HepG2 (cell line): ENCODE data around the gene GLIS2. TPM values are rescaled to one million over a fixed set of nuclear protein-coding genes. Genes with fewer than 3 reads are reported as not detected.
A peak's percentile ranks its signal among the peaks of the same experiment; 100 is the strongest.

ENCODE experiments used
- ASH2L ChIP-seq: fragments of 300-600, 200-600 bp; sonication (generic); IDR thresholded peaks from 2 replicates; pipeline ENCODE4 v1.7.0; 2017; ENCODE audit warnings: low read depth, mild to moderate bottlenecking, moderate library complexity, mixed read lengths, low read length; ENCODE audit not compliant: insufficient read length
- CSRNP1 ChIP-seq: sonication (generic); formaldehyde crosslinking; IDR thresholded peaks from 2 replicates; pipeline ENCODE4 v1.8.1; 2023; ENCODE audit warnings: mild to moderate bottlenecking, missing genetic modification reagents
- DDIT3 ChIP-seq: sonication (generic); formaldehyde crosslinking; IDR thresholded peaks from 2 replicates; pipeline ENCODE4 v1.4.0; 2020; ENCODE audit warnings: mild to moderate bottlenecking, missing genetic modification reagents
- DR1 ChIP-seq: sonication (generic); formaldehyde crosslinking; IDR thresholded peaks from 2 replicates; pipeline ENCODE4 v1.8.0; 2021; ENCODE audit warnings: mild to moderate bottlenecking, missing genetic modification reagents, inconsistent platforms
- MEIS2 ChIP-seq: sonication (generic); formaldehyde crosslinking; IDR thresholded peaks from 2 replicates; pipeline ENCODE4 v1.9.0; 2021; ENCODE audit warnings: mild to moderate bottlenecking, missing genetic modification reagents
- MIXL1 ChIP-seq: IDR thresholded peaks from 2 replicates; pipeline ENCODE4 v1.6.1; 2016
- NPAS2 ChIP-seq: sonication (generic); formaldehyde crosslinking; IDR thresholded peaks from 2 replicates; pipeline ENCODE4 v1.8.0; 2022; ENCODE audit warnings: mild to moderate bottlenecking, missing genetic modification reagents, borderline replicate concordance
- RFXAP ChIP-seq: sonication (generic); formaldehyde crosslinking; IDR thresholded peaks from 2 replicates; pipeline ENCODE4 v1.4.0; 2020; ENCODE audit warnings: missing genetic modification reagents, borderline replicate concordance
- RXRA ChIP-seq: sonication (generic); formaldehyde crosslinking; IDR thresholded peaks from 2 replicates; pipeline ENCODE4 v1.5.1; 2020; ENCODE audit warnings: missing genetic modification reagents
- XRCC5 ChIP-seq: fragments of 200-400 bp; formaldehyde crosslinking; optimal IDR thresholded peaks from 2 replicates; pipeline ENCODE3; 2017; ENCODE audit warnings: mild to moderate bottlenecking, low read length
- ZNF138 ChIP-seq: sonication (generic); formaldehyde crosslinking; IDR thresholded peaks from 2 replicates; pipeline ENCODE4 v1.5.0; 2020; ENCODE audit warnings: mild to moderate bottlenecking, low read depth, missing genetic modification reagents
- ZNF263 ChIP-seq: sonication (generic); formaldehyde crosslinking; IDR thresholded peaks from 2 replicates; pipeline ENCODE4 v1.4.0; 2020; ENCODE audit warnings: missing genetic modification reagents
- ZNF619 ChIP-seq: sonication (generic); formaldehyde crosslinking; IDR thresholded peaks from 2 replicates; pipeline ENCODE4 v1.4.0; 2020; ENCODE audit warnings: mild to moderate bottlenecking, missing genetic modification reagents
- ZNF770 ChIP-seq: sonication (generic); formaldehyde crosslinking; IDR thresholded peaks from 2 replicates; pipeline ENCODE4 v1.5.0; 2020; ENCODE audit warnings: mild to moderate bottlenecking, missing genetic modification reagents
- ZNF83 ChIP-seq: sonication (generic); formaldehyde crosslinking; IDR thresholded peaks from 2 replicates; pipeline ENCODE4 v1.4.0; 2020; ENCODE audit warnings: missing genetic modification reagents, mild to moderate bottlenecking, borderline replicate concordance
- ZSCAN29 ChIP-seq: sonication (generic); formaldehyde crosslinking; conservative IDR thresholded peaks from 2 replicates; pipeline ENCODE4 v1.4.0; 2020; ENCODE audit warnings: mild to moderate bottlenecking, missing genetic modification reagents
- polyA plus RNA-seq, 8 experiments: library from polyadenylated mRNA; depleted of rRNA in 3 of 8; stranded (reverse) in 7 of 8; unstranded in 1 of 8; fragments of >200 nt; fragmentation: Illumina TruSeq in 4 of 8; extraction: Trizol in 4 of 8; gene quantifications; 2 replicates each; pipeline versions ENCODE4 v1.2.1 to v1.2.3, GENCODE V29; 2011 to 2016; ENCODE audit warnings: low read depth in 4 of 8, missing spikeins in 1 of 8, mixed read lengths in 1 of 8; ENCODE audit not compliant: insufficient read depth in 1 of 8
- total RNA-seq, 5 experiments: library from RNA; depleted of rRNA; stranded (reverse); fragments of >200 nt; fragmentation: Illumina TruSeq; extraction: Trizol; gene quantifications; 2 replicates each; pipeline ENCODE4 v1.2.3, GENCODE V29; 2016; ENCODE audit warnings: low read depth in 1 of 5
- TF ChIP-seq, protein P1 (sequence below): sonication (generic); formaldehyde crosslinking; IDR thresholded peaks from 2 replicates; pipeline ENCODE4 v1.4.0; 2020; ENCODE audit warnings: missing genetic modification reagents, low read depth, mild to moderate bottlenecking, borderline replicate concordance
- TF ChIP-seq, protein P2 (sequence below): sonication (generic); formaldehyde crosslinking; IDR thresholded peaks from 2 replicates; pipeline ENCODE4 v1.8.0; 2022; ENCODE audit warnings: missing genetic modification reagents, low read depth, mild to moderate bottlenecking, borderline replicate concordance
- TF ChIP-seq, protein P3 (sequence below): sonication (generic); formaldehyde crosslinking; conservative IDR thresholded peaks from 2 replicates; pipeline ENCODE4 v1.8.0; 2022; ENCODE audit warnings: mild to moderate bottlenecking, moderate library complexity, missing genetic modification reagents

The GLIS2 gene
- total and polyA plus RNA-seq, 2 of the 13 experiments (the other 11 are each of a cell fraction or from before 2014, with no cell fraction given) = 0.28 to 0.29 TPM

DNA sequence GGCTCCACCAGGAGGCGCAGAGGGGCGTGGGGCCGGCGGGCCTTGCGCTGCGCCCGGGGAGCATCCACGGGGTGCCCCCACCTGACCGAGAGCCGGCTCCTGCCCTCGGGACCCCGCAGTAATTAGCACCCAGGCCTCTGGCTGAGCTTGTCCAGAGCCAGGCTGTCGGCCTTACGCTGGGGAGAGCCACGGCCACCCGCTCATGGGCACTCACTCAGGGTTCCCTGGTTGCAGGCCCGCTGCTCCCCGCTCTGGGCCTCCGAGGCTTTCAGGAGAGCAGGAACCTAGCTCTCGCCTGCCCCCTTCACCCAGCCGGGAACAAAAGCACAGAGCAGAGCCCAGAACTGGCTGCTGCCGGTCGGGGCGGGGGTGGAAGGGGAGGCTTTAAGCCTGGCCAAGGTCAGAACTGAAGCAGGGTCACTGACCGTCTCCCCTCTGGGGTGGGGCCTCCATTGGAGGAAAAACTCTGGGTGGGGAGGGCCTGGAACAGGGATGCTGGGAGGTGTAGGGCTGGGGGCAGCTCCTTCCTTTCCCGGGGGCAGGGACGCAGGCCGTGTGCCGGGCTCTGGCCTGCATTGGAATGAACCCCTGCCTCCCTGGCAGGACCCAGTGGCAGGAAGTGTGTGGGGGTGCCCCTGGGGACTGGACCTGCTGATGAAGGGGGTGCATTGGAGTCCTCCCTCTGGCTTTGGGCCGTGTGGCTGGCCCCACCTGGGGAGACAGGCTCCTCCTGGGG is 12.3 kb downstream of the GLIS2 start (continued):
- no peak for TF ChIP-seq MEIS2
- TF ChIP-seq ZNF138 (CRISPR knock-in tag) = no peak
- no peak for TF ChIP-seq NPAS2
- TF ChIP-seq, protein P1, sequence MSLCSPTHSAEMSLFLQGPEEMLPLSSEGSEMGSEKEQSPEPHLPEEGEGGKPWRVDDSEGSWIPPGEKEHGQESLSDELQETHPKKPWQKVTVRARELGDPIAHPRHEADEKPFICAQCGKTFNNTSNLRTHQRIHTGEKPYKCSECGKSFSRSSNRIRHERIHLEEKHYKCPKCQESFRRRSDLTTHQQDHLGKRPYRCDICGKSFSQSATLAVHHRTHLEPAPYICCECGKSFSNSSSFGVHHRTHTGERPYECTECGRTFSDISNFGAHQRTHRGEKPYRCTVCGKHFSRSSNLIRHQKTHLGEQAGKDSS = peak; percentile 71; the same call in 1 of the 2 replicates
- peak; percentile 64 for TF ChIP-seq ZNF770
- peak; percentile 39; the same call in 1 of the 2 replicates for TF ChIP-seq CSRNP1 (CRISPR knock-in tag)
- TF ChIP-seq DDIT3 (CRISPR knock-in tag) = no peak
- peak; percentile 93 for TF ChIP-seq RXRA (CRISPR knock-in tag)
- peak; percentile 39 for TF ChIP-seq ASH2L
- TF ChIP-seq ZNF83 (CRISPR knock-in tag) = peak; percentile 56; the same call in 1 of the 2 replicates
- TF ChIP-seq ZNF619 (CRISPR knock-in tag) = no peak
- TF ChIP-seq, protein P2, sequence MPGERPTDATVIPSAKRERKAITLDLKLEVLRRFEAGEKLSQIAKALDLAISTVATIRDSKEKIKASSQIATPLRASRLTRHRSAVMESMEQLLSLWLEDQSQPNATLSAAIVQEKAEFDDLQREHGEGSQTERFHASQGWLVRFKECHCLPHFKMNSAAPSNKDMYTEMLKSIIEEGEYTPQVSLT (CRISPR knock-in tag) = no peak
- TF ChIP-seq ZSCAN29 (CRISPR knock-in tag) = no peak
- TF ChIP-seq, protein P3, sequence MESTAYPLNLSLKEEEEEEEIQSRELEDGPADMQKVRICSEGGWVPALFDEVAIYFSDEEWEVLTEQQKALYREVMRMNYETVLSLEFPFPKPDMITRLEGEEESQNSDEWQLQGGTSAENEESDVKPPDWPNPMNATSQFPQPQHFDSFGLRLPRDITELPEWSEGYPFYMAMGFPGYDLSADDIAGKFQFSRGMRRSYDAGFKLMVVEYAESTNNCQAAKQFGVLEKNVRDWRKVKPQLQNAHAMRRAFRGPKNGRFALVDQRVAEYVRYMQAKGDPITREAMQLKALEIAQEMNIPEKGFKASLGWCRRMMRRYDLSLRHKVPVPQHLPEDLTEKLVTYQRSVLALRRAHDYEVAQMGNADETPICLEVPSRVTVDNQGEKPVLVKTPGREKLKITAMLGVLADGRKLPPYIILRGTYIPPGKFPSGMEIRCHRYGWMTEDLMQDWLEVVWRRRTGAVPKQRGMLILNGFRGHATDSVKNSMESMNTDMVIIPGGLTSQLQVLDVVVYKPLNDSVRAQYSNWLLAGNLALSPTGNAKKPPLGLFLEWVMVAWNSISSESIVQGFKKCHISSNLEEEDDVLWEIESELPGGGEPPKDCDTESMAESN (CRISPR knock-in tag) = peak; percentile 59; the same call in 1 of the 2 replicates
- peak; percentile 51; the same call in 1 of the 2 replicates for TF ChIP-seq MIXL1
- peak; percentile 94 for TF ChIP-seq XRCC5
- TF ChIP-seq DR1 (CRISPR knock-in tag) = peak; percentile 80
- peak; percentile 65; the same call in 1 of the 2 replicates for TF ChIP-seq RFXAP (CRISPR knock-in tag)
- peak; percentile 59; the same call in 1 of the 2 replicates for TF ChIP-seq ZNF263 (CRISPR knock-in tag)
